ENCODE data around the gene CCER1. TPM values are rescaled to one million over a fixed set of nuclear protein-coding genes. Genes with fewer than 3 reads are reported as not detected.

Gene CCER1
- polyA plus RNA-seq, 3 donors, result not detected

DNA sequence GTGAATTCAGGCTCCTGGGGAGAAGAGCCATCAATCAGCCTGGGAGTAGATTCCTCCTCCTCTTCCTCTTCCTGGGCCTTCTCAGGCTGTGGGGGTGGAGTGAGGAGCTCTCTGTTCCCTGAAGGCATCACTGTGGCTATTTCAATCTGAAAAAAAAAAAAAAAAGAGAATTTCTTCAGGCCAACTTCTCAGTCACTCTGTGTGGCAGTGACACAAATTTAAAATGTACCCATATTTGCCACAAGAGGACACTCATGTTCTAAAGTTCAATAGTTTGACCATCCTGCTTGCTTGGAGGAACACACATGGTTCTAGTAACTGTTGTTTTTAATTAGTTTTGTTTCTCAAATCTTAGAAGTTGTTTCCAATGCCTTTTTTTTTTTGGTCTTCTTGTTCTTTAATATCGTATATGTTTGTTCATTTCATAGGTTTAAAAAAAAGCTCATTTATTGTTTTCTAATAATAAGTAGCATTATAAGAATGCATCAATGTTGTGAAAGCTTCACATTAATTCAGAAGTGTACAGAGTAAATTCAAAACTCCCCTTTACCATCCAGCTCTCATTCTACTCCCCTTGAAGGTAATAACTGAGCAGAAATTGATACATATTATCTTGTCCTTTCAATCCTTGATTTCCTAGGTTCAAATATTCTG, 23.3 kb upstream of the CCER1 start:
- TF ChIP-seq CTCF (IDR thresholded peaks at IDR 0.05), result no peak
- Histone ChIP-seq H3K9ac (ENCODE audit: insufficient read depth, low read length, poor library complexity, severe bottlenecking) (no peak overlapping the region), H3K79me2 (ENCODE audit: insufficient read depth, low read length) (no peaks in the 10 kb centered on the region), H3K36me3 (replicated peaks in 1 of 2; ENCODE audit: control insufficient read depth in 1 of 2, insufficient read depth in 2 of 2, low read length in 2 of 2) (no peaks in the 10 kb centered on the region), H3K4me1 (ENCODE audit: control insufficient read depth in 1 of 2, insufficient read depth in 2 of 2, low read length in 2 of 2) (no peaks in the 10 kb centered on the region), H3K4me2 (replicated peaks; ENCODE audit: extremely low read depth, low read length, poor library complexity, severe bottlenecking) (no peak overlapping the region), H3K4me3 (replicated peaks in 1 of 3; ENCODE audit: low read depth in 2 of 3, low read length in 3 of 3) (no peak overlapping the region), H4K20me1 (ENCODE audit: insufficient read depth, low read length) (no peaks in the 10 kb centered on the region), H3K27ac (ENCODE audit: low read depth in 1 of 2, low read length in 2 of 2) (no peak overlapping the region), H3K27me3 (ENCODE audit: control insufficient read depth in 2 of 2, insufficient read depth in 2 of 2, low read length in 2 of 2) (no peaks in the 10 kb centered on the region), H3K9me3 (replicated peaks in 1 of 2; ENCODE audit: control insufficient read depth in 1 of 2, insufficient read depth in 1 of 2, low read length in 2 of 2) (no peaks in the 10 kb centered on the region), H2AFZ (ENCODE audit: insufficient read depth, low read depth, low read length, poor library complexity, severe bottlenecking) (no peak overlapping the region)
- H3K9me3 Mint-ChIP-seq, result no peaks in the 10 kb centered on the region
- H3K27me3 Mint-ChIP-seq (ENCODE audit: low read depth in 3 of 3), result peaks cover 0 to 2% (median 1%) of the 10 kb centered on the region in 3 donors
- intact Hi-C loops (cut with micrococcal nuclease), result no loop called here
- H3K4me1 Mint-ChIP-seq, result no peaks in the 10 kb centered on the region
- H3K27ac Mint-ChIP-seq, result no peak overlapping the region
- H3K36me3 Mint-ChIP-seq, result no peaks in the 10 kb centered on the region
- no peak overlapping the region for H3K4me3 Mint-ChIP-seq
- WGBS (ENCODE audit: insufficient coverage), result no CpG with 5 or more reads among the region's 1 CpG
- DNase-seq, result no peak

- WGBS (ENCODE audit: insufficient coverage), result no CpG with 5 or more reads among the region's 1 CpG
- no peak for TF ChIP-seq CTCF (IDR thresholded peaks at IDR 0.05)
- Histone ChIP-seq H4K20me1 (ENCODE audit: insufficient read depth, low read length) (no peaks in the 10 kb centered on the region), H3K4me1 (ENCODE audit: control insufficient read depth in 1 of 2, insufficient read depth in 2 of 2, low read length in 2 of 2) (no peaks in the 10 kb centered on the region), H3K27me3 (ENCODE audit: control insufficient read depth in 2 of 2, insufficient read depth in 2 of 2, low read length in 2 of 2) (no peaks in the 10 kb centered on the region), H3K9me3 (replicated peaks in 1 of 2; ENCODE audit: control insufficient read depth in 1 of 2, insufficient read depth in 1 of 2, low read length in 2 of 2) (no peaks in the 10 kb centered on the region), H3K27ac (ENCODE audit: low read depth in 1 of 2, low read length in 2 of 2) (no peak overlapping the region), H2AFZ (ENCODE audit: insufficient read depth, low read depth, low read length, poor library complexity, severe bottlenecking) (no peak overlapping the region), H3K4me3 (replicated peaks in 1 of 3; ENCODE audit: low read depth in 2 of 3, low read length in 3 of 3) (no peak overlapping the region), H3K4me2 (replicated peaks; ENCODE audit: extremely low read depth, low read length, poor library complexity, severe bottlenecking) (no peak overlapping the region), H3K36me3 (replicated peaks in 1 of 2; ENCODE audit: control insufficient read depth in 1 of 2, insufficient read depth in 2 of 2, low read length in 2 of 2) (no peaks in the 10 kb centered on the region), H3K79me2 (ENCODE audit: insufficient read depth, low read length) (no peaks in the 10 kb centered on the region), H3K9ac (ENCODE audit: insufficient read depth, low read length, poor library complexity, severe bottlenecking) (no peak overlapping the region)
- DNase-seq, result no peak
- H3K36me3 Mint-ChIP-seq, result no peaks in the 10 kb centered on the region
- no peaks in the 10 kb centered on the region for H3K4me1 Mint-ChIP-seq
- H3K4me3 Mint-ChIP-seq, result no peak overlapping the region
- peaks cover 0 to 2% (median 1%) of the 10 kb centered on the region in 3 donors for H3K27me3 Mint-ChIP-seq (ENCODE audit: low read depth in 3 of 3)
- intact Hi-C loops (cut with micrococcal nuclease), result no loop called here
- no peak overlapping the region for H3K27ac Mint-ChIP-seq
- no peaks in the 10 kb centered on the region for H3K9me3 Mint-ChIP-seq
Observed at GRCh38 chr12:90977224-90977623, 22.2 kb upstream of the CCER1 start.
